GM21786 (cell line): ENCODE measurements around the gene AGRN.
"Not testable (repeated sequence)": the region's sequence is repeated elsewhere in the genome, so short reads cannot be mapped to it uniquely, and the experiment has no call there.

Source experiments
- ATAC-seq: cut with Tn5 transposase; IDR thresholded peaks from one replicate; pipeline ENCODE4 v1.9.1; 2021; ENCODE audit not compliant: unreplicated experiment

Gene AGRN

GRCh38 chr1:1019122-1019999 lies 559 bp upstream of the AGRN start:
- peak; percentile 56 for ATAC-seq

DNA sequence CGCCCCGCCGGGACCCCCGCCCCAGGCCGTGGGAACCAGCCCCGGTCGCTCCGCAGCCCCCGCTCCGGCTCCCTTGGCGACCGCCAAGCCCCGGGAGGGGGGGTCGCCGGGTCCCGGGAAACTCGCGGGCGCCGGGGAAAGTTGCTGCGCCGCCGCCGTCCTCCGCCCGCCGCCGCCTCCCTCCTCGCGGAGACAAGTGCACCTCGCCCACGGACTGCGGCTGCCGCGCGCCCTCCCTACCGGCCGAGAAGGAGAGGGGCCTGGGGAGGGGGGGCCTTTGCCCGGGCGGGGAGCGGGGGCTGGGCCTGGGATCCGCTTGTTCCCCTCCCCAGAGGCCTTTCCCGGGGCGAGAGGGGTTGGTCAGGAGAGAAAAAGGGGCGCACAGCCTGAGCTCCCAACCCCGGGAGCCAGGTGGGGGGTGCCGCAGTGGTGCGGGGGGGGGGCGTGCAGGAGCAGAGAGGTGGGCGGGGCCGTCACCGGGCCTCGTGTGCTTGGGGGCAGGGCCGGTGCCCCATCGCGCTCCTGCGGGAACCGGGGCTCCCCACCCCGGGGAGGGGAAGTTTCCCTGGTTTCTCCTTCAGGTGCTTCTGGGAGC lies 592 bp downstream of the AGRN start:
- ATAC-seq: peak; percentile 7

- no peak for ATAC-seq
These were observed 1.3 kb downstream of the AGRN start for GRCh38 chr1:1021010-1021919.

DNA sequence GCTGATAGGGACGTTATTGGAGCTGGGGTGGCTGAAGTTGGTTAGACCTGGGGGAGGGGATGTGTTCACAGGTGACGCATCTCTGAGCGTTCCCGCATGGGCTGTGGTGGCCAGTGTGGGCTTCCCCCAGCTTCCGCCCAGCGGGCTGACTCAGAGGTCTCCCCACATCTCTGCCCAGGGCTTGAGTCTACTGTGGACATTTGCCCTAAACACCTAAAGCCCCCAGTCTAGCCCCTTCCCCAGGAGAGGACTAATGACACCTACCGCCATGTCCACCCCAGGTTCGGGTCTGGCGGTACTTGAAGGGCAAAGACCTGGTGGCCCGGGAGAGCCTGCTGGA lies 2.0 kb downstream of the AGRN start:
- no peak for ATAC-seq

- ATAC-seq: no peak
These were observed 2.5 kb downstream of the AGRN start for GRCh38 chr1:1022302-1023009.

DNA sequence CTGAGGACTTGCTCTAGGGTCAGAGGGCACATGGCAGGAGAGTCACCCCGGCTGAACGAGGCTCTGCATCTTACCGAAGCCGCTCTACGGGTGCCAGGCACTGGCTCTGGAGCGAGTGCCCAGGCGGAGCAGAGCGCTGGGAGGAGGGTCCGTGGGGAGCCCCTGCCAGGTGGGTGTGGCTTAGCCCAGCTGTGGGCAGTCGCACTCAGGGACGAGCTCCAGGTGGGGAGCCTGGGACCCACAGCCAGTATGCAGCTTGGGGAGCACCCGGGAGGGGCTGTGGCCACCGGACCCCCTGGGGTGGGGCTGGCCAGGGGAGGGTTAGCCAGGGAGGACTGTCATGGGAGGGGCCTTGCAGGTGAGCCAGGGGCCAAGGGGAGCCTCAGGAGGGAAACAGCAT lies 3.8 kb downstream of the AGRN start:
- ATAC-seq: no peak

GRCh38 chr1:1024149-1024770 lies 4.3 kb downstream of the AGRN start:
- no peak for ATAC-seq

GRCh38 chr1:1024771-1025699 lies 5.1 kb downstream of the AGRN start:
- ATAC-seq: no peak

DNA sequence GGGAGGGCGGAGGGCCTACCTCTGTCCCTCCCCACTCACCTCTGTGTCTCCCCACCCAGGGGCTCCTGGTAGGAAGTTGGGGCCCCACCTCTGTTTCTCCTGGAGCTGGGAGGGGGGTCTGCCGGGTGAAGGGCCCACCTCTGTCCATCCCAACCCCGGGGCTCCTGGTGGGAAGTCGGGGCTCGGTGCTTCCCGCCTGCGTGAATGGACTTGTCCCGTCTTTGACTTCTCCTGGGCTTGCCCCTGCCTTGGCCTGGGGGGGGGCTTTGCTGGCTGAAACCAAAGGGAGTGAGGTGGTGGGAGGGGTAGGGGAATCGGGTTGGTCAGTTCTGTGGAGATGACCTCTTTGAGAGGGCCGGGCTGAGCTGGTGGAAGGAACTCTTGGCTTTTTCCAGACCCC lies 5.8 kb downstream of the AGRN start:
- no peak for ATAC-seq

DNA sequence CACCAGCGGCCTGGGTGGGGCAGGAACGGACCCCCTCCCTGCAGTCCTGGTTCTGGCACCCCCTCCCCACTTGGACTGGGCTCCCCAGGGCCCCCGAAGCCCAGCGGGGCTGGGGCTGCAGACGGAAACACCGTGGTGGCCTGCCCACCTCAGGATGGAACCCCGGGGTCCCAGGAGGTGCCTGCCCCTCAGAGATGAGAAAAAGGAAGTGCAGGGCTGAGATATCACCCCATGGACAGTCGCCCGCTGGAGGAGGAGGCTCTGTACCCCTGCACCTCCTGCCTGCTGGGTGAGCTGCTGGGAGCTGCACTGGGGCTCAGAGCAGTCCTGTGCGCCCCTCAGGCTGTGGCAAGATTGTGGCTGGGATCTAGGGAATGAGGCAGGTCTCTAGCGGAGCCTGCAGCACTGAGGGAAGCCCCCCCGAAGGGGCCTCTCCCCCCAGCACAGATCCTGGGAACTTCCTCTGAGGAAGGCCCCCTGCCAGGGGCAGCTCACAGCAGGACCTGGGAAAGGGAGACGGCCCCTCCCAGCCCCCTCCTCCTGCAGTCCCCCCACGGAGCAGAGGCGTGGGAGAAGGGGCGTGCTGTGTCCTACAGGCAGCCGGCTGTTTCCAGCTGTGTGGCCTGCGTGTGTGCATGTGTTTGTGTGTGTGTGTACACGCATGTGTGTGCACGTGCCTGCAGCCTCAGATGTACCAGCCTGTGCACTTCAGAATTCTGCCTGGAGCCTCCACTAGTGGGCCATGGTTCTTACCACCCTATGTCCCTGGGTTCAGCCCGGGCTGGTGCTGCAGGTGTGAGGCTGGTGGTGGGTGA lies 6.9 kb downstream of the AGRN start:
- ATAC-seq: no peak

- ATAC-seq: no peak
These were observed 7.9 kb downstream of the AGRN start for GRCh38 chr1:1027791-1028190.

- not testable (repeated sequence) for ATAC-seq
These were observed 11.1 kb downstream of the AGRN start for GRCh38 chr1:1030867-1031658.

- ATAC-seq: no peak
These were observed 11.8 kb downstream of the AGRN start for GRCh38 chr1:1031659-1032235.

DNA sequence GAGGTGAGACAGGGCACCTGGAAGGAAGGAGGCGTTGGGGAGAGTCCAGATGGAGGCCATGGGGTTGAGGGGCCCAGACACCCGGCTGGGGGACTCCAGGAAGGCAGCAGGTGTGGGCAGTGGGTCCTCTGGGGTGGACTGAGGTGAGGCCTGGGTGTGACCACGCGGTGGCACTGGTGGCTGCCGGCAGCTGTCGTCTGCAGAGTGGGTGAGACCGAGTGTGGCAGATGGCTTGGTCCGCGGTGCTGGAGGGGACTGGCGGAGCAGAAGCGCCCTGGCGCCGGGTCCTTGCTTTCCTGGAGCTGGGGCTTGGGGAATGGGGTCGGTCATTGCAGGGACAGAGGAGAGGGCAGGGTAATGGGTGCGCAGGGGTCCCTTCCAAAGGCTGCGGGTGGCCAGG lies 12.5 kb downstream of the AGRN start:
- ATAC-seq: no peak

DNA sequence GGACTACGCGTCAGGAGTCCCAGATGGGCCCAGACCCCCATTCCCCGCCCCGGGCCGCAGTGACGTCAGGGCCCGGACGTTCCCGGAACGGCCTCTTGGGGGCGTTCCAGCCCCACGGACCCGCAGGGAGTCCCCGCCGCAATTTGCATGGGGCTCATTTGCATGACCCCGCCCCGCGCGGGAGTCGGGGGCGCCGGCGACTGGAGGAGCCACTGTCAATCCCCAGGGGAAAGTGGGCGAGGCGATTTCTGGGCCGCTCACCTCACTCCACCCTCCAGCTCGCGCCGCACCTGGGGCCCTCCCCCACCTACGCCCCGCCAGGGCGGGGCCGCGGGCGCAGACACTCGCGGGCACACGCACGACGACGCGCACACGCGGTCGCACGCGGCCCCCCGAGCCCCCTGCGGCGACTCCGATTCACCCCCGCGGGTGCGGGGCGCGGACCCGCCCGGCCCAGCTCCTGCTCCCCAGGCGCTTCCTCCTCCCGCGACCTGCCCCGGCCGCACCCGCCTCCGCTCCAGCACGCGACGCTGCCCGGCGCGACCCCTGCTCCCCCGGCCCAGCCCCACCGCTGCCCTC lies 13.2 kb downstream of the AGRN start:
- peak; percentile 81 for ATAC-seq

GRCh38 chr1:1033731-1034438 lies 14.0 kb downstream of the AGRN start:
- ATAC-seq: no peak

DNA sequence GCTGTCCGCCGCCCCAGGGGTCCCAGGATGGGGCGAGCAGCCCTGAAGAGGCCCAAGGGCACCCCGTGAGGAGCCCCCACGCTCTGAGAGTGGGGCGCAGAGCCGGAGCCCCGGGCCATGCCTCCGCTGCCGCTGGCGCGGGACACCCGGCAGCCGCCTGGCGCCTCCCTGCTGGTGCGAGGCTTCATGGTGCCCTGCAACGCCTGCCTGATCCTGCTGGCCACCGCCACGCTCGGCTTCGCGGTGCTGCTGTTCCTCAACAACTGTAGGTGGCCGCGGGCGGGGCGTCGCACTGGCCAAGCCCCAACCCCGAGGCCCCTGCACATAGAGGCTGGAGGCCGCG lies 14.5 kb downstream of the AGRN start:
- no peak for ATAC-seq
